Mononuclear cell (primary cell): ENCODE measurements around the gene HES2. TPM values are rescaled to one million over a fixed set of nuclear protein-coding genes. Genes with fewer than 3 reads are reported as not detected.
"Not testable (repeated sequence)": the region's sequence is repeated elsewhere in the genome, so short reads cannot be mapped to it uniquely, and the experiment has no call there.

ENCODE experiments used
- H3K27me3 ChIP-seq: 2 replicates; pipeline ENCODE4 v1.6.0; 2011; ENCODE audit warnings: low read length, control low read depth; ENCODE audit not compliant: insufficient read depth
- H3K4me1 ChIP-seq: 2 replicates; pipeline ENCODE4 v1.5.1; 2011; ENCODE audit warnings: mild to moderate bottlenecking, low read length, control low read depth; ENCODE audit not compliant: insufficient read depth
- H3K4me3 ChIP-seq: 2 replicates; pipeline ENCODE4 v1.5.1; 2011; ENCODE audit warnings: mild to moderate bottlenecking, low read length, moderate library complexity
- H3K9me3 ChIP-seq: 2 replicates; pipeline ENCODE4 v1.5.1; 2011; ENCODE audit warnings: low read depth, mild to moderate bottlenecking, control low read depth, low read length
- total RNA-seq: library from RNA; depleted of rRNA; stranded (reverse); fragments of >200 nt; gene quantifications from one replicate; pipeline ENCODE4 v1.2.3, GENCODE V29; 2012

Gene HES2
- total RNA-seq, 1 donor: not detected

DNA sequence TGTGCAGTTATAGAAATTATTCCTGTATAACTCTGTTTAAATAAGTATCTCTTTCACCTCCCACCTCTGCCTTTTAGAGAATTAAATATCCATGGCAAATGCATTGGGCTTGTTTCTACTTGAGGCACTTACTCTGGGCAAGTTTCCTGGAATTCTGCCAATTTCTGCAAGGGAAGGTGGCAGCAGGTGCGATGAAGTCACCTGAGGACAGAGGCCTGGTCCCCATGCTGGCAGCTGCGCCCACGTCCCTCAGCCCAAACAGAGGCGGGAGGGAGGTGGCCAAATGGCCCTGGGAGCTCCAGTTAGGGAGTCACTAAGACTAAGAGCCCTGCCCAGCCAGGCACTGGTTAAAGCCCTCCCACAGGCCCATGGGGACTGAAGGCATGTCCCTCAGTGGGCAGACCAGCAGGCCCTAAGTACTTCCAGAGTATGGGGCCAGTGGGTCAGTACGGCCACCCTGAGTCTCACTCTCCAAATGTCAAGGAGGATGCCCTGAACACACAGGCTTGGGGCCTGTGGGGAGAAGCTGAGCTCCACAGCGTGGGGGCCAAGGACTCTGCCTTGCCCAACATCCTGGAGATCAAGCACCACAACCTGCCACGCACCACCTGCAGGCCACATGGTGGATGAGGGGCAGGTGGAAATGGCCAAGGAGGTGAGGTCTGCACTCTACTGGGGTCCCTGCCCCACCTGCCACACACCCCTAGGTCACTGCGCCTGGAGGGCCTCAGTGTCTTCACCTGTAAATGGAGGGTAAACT, 45.6 kb downstream of the HES2 start:
- Histone ChIP-seq H3K4me1 (no peaks in the 10 kb centered on the region), H3K9me3 (no peaks in the 10 kb centered on the region), H3K4me3 (no peak overlapping the region), H3K27me3 (no peaks in the 10 kb centered on the region)

GRCh38 chr1:6372236-6372635, 47.5 kb downstream of the HES2 start:
- H3K4me1 ChIP-seq: not testable (repeated sequence)

DNA sequence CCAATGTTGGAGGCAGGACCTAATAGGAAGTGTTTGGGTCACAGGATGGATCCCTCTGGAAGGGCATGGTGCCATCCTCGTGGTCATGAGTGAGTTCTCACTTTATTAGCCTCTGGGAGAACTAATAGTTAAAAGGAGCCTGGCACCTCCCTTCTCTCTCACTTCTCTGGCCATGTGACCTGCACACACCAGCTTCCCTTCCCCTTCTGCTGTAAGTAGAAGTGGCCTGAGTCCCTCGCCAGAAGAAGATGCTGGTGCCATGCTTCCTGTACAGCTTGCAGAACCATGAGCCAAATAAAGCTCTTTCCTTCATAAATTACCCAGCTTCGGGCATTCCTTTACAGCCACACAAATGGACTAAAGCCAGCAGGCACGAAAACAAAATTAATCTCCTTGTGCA, 49.7 kb downstream of the HES2 start:
- no peaks in the 10 kb centered on the region for H3K9me3 ChIP-seq
- H3K27me3 ChIP-seq: no peaks in the 10 kb centered on the region
- no peak overlapping the region for H3K4me3 ChIP-seq
- H3K4me1 ChIP-seq: peaks cover 3% of the 10 kb centered on the region

More at GRCh38 chr1:6372236-6372635, 47.5 kb downstream of the HES2 start:
- not testable (repeated sequence) for H3K9me3 ChIP-seq, H3K4me3 ChIP-seq, H3K27me3 ChIP-seq

DNA sequence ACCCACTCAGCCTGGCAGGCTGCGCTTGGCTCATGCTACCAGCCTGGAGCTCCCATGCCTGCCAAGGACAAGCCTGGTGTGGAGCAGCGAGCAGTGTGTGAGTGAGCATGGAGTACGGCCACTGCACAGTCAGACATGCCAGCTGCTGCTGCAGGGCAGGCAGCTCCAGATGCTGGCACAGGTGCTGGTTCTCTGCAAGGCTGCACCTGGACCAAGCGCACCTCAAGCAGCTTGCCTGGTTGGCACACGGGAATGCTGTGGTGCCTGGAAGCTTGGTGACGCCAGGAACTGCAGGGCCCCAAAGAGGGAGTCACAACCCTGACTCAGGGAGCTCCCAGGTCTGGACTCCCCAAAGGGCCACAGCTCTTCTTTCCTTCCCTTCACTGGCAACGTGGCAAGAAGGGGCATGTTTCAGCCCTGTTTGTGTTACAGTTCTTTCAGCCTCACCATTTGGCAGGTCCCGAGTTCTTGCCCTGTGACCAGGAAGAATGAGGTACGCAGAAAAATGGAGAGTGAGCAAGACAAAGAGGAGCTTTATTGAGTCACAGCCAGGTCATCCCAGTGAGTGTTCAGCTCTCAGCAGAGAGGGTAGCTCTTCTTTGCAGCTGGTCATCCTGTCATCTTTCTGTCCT, 52.2 kb downstream of the HES2 start:
- no peak overlapping the region for H3K4me3 ChIP-seq
- H3K9me3 ChIP-seq: no peaks in the 10 kb centered on the region
- no peaks in the 10 kb centered on the region for H3K27me3 ChIP-seq
- peaks cover 11% of the 10 kb centered on the region for H3K4me1 ChIP-seq

DNA sequence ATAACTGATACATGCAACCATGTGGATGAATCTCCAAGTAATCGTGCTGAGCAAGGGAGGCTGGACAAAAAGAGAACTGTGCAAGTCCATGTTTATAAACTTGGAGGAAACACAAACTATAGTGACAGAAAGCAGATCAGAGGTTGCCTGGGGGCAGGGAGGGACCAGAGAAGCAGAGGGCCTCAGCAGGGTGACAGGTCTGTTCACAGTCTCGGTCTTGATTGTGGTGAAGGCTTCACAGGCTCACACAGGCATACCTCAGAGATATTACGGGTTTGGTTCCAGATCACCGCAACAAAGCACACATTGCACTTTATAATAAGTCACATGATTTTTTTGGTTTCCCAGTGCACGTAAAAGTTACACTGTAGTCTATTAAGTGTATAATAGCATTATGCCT, 54.7 kb downstream of the HES2 start:
- Histone ChIP-seq H3K4me1 (peaks cover 21% of the 10 kb centered on the region), H3K9me3 (no peaks in the 10 kb centered on the region), H3K27me3 (no peaks in the 10 kb centered on the region), H3K4me3 (no peak overlapping the region)

- H3K9me3 ChIP-seq, H3K27me3 ChIP-seq, H3K4me3 ChIP-seq: not testable (repeated sequence)
- peaks cover 38% of the 10 kb centered on the region for H3K4me1 ChIP-seq
These were observed 56.4 kb downstream of the HES2 start for GRCh38 chr1:6363085-6363884.

Other genes starting within 250 kb of the HES2 start
- under 0.01 TPM for gene CHD5, start 239.6 kb downstream of the HES2 start, total RNA-seq
- 224 TPM for gene RPL22, start 220.3 kb downstream of the HES2 start, total RNA-seq
- 2.1 TPM for gene RNF207, start 213.8 kb downstream of the HES2 start, total RNA-seq
- 6.3 TPM for gene ICMT, start 184.0 kb downstream of the HES2 start, total RNA-seq
- not detected for gene HES3, start 175.7 kb downstream of the HES2 start, total RNA-seq
- gene GPR153, start 158.8 kb downstream of the HES2 start, total RNA-seq: 0.84 TPM
- gene ACOT7, start 26.2 kb downstream of the HES2 start, total RNA-seq: 2.1 TPM
- 0.52 TPM for gene ESPN, start 4.9 kb upstream of the HES2 start, total RNA-seq
- 60.7 TPM for gene TNFRSF25, start 46.3 kb upstream of the HES2 start, total RNA-seq
- 2.1 TPM for gene PLEKHG5, start 71.7 kb upstream of the HES2 start, total RNA-seq
- 73.4 TPM for gene NOL9, start 134.6 kb upstream of the HES2 start, total RNA-seq
- 0.10 TPM for gene TAS1R1, start 135.4 kb upstream of the HES2 start, total RNA-seq
- gene ZBTB48, start 160.1 kb upstream of the HES2 start, total RNA-seq: 13.1 TPM
- gene KLHL21, start 182.9 kb upstream of the HES2 start, total RNA-seq: 57.4 TPM
- gene PHF13, start 193.8 kb upstream of the HES2 start, total RNA-seq: 4.7 TPM
- gene THAP3, start 204.9 kb upstream of the HES2 start, total RNA-seq: 7.6 TPM